GM12878 (cell line): ENCODE data around the gene RELT. TPM values are rescaled to one million over a fixed set of nuclear protein-coding genes. Genes with fewer than 3 reads are reported as not detected.
A peak's percentile ranks its signal among the peaks of the same experiment; 100 is the strongest.

Experiments
- CBFB ChIP-seq: IDR thresholded peaks from 2 replicates; pipeline ENCODE4 v1.6.1; 2016; ENCODE audit warnings: antibody characterized with exemption, low read depth
- EED ChIP-seq: sonication (generic); IDR thresholded peaks from 2 replicates; pipeline ENCODE4 v1.6.1; 2016; ENCODE audit warnings: antibody characterized with exemption, low read depth
- EP300 ChIP-seq, 2 experiments: fragments of 150-350 bp in 1 of 2; IDR thresholded peaks; 2 replicates each; pipeline ENCODE4 v1.6.1; 2011 to 2012; ENCODE audit warnings: low read depth in 2 of 2, low read length in 2 of 2, borderline replicate concordance in 1 of 2, improper control_type of control experiment in 1 of 2, inconsistent platforms in 1 of 2; ENCODE audit not compliant: control insufficient read depth in 1 of 2
- IKZF2 ChIP-seq, 2 experiments: fragments of 450-650 bp; IDR thresholded peaks; 2 replicates each; pipeline ENCODE4 v1.6.1; 2017; ENCODE audit warnings: mild to moderate bottlenecking in 2 of 2, moderate library complexity in 2 of 2
- IRF4 ChIP-seq: IDR thresholded peaks from 2 replicates; pipeline ENCODE4 v1.6.1; 2011; ENCODE audit warnings: low read depth, low read length
- KAT2A ChIP-seq: conservative IDR thresholded peaks from 2 replicates; pipeline ENCODE4 v1.6.1; 2011; ENCODE audit warnings: low read depth, low read length; ENCODE audit not compliant: control insufficient read depth
- MEF2A ChIP-seq: IDR thresholded peaks from 2 replicates; pipeline ENCODE4 v1.6.1; 2011; ENCODE audit warnings: low read depth, mild to moderate bottlenecking, low read length, moderate library complexity; ENCODE audit not compliant: insufficient read depth
- MTA2 ChIP-seq: fragments of 450-650 bp; IDR thresholded peaks from 2 replicates; pipeline ENCODE4 v1.6.1; 2016; ENCODE audit warnings: low read depth, mild to moderate bottlenecking, moderate library complexity
- MXI1 ChIP-seq: fragments of 150-350 bp; IDR thresholded peaks from 2 replicates; pipeline ENCODE4 v1.6.1; 2011; ENCODE audit warnings: low read depth, mild to moderate bottlenecking, inconsistent platforms, low read length, improper control_type of control experiment
- NBN ChIP-seq: fragments of 450-650 bp; IDR thresholded peaks from 2 replicates; pipeline ENCODE4 v1.6.1; 2016
- RCOR1 ChIP-seq: conservative IDR thresholded peaks from 2 replicates; pipeline ENCODE4 v1.6.1; 2012; ENCODE audit warnings: low read depth, low read length, improper control_type of control experiment
- YY1 ChIP-seq: IDR thresholded peaks from 2 replicates; pipeline ENCODE4 v1.6.1; 2011; ENCODE audit warnings: low read depth, mild to moderate bottlenecking, low read length
- ZNF207 ChIP-seq: fragments of 450-650 bp; IDR thresholded peaks from 2 replicates; pipeline ENCODE4 v1.6.1; 2014; ENCODE audit warnings: antibody characterized with exemption, mild to moderate bottlenecking, borderline replicate concordance
- polyA plus RNA-seq, 11 experiments: library from polyadenylated mRNA; depleted of rRNA in 4 of 11; unstranded in 6 of 11; stranded (reverse) in 5 of 11; fragments of >200 nt; fragmentation: Nextera tagmentation in 4 of 11; fragmentation: Illumina TruSeq in 1 of 11; extraction: Ambion mirVana in 4 of 11; extraction: Trizol in 1 of 11; gene quantifications; 1 replicate in 1 of 11; 2 replicates in 10 of 11; pipeline versions ENCODE4 v1.2.1 to v1.2.3, GENCODE V29; 2011 to 2016; ENCODE audit warnings: inconsistent platforms in 2 of 11, missing spikeins in 2 of 11, low read depth in 1 of 11
- total RNA-seq, 4 experiments: library from RNA; depleted of rRNA in 3 of 4; stranded (reverse); fragments of >200 nt in 3 of 4; fragmentation: Illumina TruSeq in 1 of 4; extraction: Trizol in 1 of 4; gene quantifications; 2 replicates each; pipeline versions ENCODE4 v1.2.1 to v1.2.3, GENCODE V29; 2013 to 2021
- TF ChIP-seq, protein P1 (sequence below): fragments of 450-650 bp; IDR thresholded peaks from 2 replicates; pipeline ENCODE4 v1.6.1; 2017; ENCODE audit warnings: borderline replicate concordance
- TF ChIP-seq, protein P2 (sequence below): fragments of 450-650 bp; IDR thresholded peaks from 2 replicates; pipeline ENCODE4 v1.6.1; 2017; ENCODE audit warnings: low read depth, mild to moderate bottlenecking, moderate library complexity
- TF ChIP-seq, protein P3 (sequence below): IDR thresholded peaks from 2 replicates; pipeline ENCODE4 v1.6.1; 2012; ENCODE audit warnings: low read depth, low read length, improper control_type of control experiment
- TF ChIP-seq, protein P4 (sequence below): fragments of 150-350 bp; IDR thresholded peaks from 2 replicates; pipeline ENCODE4 v1.6.1; 2016; ENCODE audit warnings: low read depth, low read length

RELT gene
- total and polyA plus RNA-seq, 10 of the 15 experiments (the other 5 are each of a cell fraction or from before 2014, with no cell fraction given), result 1.2 to 28.5 (median 10.8) TPM

DNA sequence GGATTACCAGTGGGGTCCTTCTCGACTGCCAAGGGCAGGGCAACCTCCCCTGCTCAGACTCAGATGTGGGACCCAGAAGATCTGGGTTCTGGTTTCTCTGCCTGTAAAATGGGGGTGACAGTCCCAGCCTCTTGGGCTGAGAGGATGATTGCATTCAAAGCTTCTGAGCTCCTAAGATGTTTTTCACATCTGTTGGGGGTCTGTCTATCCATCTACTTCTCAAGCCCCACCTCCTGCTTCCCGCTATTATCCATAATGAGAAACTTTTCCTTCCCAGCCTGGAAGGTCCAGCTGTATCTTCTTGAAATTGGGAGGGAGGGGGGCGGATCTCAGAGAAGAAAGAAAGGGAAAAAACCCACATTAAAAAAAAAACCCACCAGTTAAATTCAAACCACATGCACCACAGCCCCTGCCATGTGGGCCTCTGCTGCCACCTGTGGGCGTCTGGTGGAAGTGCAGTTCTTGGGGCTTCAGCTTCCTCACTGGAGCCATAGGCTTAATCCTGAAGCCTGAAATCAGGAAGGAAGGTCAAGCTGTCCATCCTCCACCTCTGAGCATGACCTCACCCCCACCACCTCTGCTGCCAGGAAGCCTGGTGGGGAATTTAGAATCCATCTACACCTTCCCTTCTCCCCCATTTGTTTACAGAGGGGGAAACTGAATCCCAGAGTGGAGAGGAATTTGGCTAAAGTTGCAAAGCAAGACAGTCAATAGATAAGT lies 40.8 kb upstream of the RELT start (continued):
- 0 out of 4 replicates have a peak, but pooled peaks of 1 of the 2 experiments have one; percentile 8 for TF ChIP-seq EP300 (IDR thresholded peaks at IDR 0.05; ENCODE audit: borderline replicate concordance in 1 of 2, control insufficient read depth in 1 of 2, low read depth in 2 of 2, low read length in 2 of 2)
- TF ChIP-seq, protein P1, sequence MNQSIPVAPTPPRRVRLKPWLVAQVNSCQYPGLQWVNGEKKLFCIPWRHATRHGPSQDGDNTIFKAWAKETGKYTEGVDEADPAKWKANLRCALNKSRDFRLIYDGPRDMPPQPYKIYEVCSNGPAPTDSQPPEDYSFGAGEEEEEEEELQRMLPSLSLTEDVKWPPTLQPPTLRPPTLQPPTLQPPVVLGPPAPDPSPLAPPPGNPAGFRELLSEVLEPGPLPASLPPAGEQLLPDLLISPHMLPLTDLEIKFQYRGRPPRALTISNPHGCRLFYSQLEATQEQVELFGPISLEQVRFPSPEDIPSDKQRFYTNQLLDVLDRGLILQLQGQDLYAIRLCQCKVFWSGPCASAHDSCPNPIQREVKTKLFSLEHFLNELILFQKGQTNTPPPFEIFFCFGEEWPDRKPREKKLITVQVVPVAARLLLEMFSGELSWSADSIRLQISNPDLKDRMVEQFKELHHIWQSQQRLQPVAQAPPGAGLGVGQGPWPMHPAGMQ, result no peak
- 0 out of 2 replicates have a peak, but pooled peaks have one; percentile 3 for TF ChIP-seq MTA2
- TF ChIP-seq ZNF207, result 0 out of 2 replicates have a peak, but pooled peaks have one; percentile 45
- TF ChIP-seq, protein P2, sequence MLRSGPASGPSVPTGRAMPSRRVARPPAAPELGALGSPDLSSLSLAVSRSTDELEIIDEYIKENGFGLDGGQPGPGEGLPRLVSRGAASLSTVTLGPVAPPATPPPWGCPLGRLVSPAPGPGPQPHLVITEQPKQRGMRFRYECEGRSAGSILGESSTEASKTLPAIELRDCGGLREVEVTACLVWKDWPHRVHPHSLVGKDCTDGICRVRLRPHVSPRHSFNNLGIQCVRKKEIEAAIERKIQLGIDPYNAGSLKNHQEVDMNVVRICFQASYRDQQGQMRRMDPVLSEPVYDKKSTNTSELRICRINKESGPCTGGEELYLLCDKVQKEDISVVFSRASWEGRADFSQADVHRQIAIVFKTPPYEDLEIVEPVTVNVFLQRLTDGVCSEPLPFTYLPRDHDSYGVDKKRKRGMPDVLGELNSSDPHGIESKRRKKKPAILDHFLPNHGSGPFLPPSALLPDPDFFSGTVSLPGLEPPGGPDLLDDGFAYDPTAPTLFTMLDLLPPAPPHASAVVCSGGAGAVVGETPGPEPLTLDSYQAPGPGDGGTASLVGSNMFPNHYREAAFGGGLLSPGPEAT, result peak; percentile 45; the same call in 1 of the 2 replicates
- peak; percentile 31 to 55; a peak in 2 of 4 replicates for TF ChIP-seq IKZF2 (IDR thresholded peaks at IDR 0.05)
- TF ChIP-seq CBFB, result peak; percentile 87
- peak; percentile 65 for TF ChIP-seq MXI1
- TF ChIP-seq EED, result no peak
- TF ChIP-seq IRF4, result 0 out of 2 replicates have a peak, but pooled peaks have one; percentile 7
- TF ChIP-seq, protein P3, sequence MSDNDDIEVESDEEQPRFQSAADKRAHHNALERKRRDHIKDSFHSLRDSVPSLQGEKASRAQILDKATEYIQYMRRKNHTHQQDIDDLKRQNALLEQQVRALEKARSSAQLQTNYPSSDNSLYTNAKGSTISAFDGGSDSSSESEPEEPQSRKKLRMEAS, result peak; percentile 68
- TF ChIP-seq, protein P4, sequence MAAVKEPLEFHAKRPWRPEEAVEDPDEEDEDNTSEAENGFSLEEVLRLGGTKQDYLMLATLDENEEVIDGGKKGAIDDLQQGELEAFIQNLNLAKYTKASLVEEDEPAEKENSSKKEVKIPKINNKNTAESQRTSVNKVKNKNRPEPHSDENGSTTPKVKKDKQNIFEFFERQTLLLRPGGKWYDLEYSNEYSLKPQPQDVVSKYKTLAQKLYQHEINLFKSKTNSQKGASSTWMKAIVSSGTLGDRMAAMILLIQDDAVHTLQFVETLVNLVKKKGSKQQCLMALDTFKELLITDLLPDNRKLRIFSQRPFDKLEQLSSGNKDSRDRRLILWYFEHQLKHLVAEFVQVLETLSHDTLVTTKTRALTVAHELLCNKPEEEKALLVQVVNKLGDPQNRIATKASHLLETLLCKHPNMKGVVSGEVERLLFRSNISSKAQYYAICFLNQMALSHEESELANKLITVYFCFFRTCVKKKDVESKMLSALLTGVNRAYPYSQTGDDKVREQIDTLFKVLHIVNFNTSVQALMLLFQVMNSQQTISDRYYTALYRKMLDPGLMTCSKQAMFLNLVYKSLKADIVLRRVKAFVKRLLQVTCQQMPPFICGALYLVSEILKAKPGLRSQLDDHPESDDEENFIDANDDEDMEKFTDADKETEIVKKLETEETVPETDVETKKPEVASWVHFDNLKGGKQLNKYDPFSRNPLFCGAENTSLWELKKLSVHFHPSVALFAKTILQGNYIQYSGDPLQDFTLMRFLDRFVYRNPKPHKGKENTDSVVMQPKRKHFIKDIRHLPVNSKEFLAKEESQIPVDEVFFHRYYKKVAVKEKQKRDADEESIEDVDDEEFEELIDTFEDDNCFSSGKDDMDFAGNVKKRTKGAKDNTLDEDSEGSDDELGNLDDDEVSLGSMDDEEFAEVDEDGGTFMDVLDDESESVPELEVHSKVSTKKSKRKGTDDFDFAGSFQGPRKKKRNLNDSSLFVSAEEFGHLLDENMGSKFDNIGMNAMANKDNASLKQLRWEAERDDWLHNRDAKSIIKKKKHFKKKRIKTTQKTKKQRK, result peak; percentile 18; the same call in 1 of the 2 replicates
- 0 out of 2 replicates have a peak, but pooled peaks have one; percentile 54 for TF ChIP-seq RCOR1
- TF ChIP-seq YY1, result peak; percentile 75
- no peak for TF ChIP-seq KAT2A
- peak; percentile 67 for TF ChIP-seq NBN
- 0 out of 2 replicates have a peak, but pooled peaks have one; percentile 15 for TF ChIP-seq MEF2A
